ENCODE measurements around the gene SPAG16.

SPAG16 gene

DNA sequence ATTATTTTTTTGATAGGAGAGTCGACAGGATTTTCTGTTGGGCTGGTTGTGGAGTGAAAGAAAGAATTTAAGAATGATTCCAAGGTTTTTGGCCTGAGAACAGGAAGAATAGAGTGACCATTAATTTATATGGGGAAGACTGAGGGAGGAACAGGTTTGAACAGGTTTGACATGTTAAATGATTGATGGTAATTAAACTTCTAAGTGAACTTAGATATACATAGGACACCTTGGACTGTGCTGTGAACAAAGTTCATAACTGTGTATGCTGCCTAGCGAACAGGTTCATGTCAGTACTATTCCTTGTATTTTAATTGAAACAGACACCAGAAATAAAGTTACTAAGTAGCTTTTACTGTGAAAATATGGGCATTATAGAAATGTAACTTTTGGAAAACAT is 212.0 kb downstream of the SPAG16 start:
- Histone ChIP-seq H3K79me2 (ENCODE audit: insufficient read depth, low read length) (no peaks in the 10 kb centered on the region), H3K9me2 (ENCODE audit: low read depth, low read length) (no peaks in the 10 kb centered on the region), H3K27me3 (ENCODE audit: insufficient read depth, low read length) (no peaks in the 10 kb centered on the region), H4K20me1 (ENCODE audit: insufficient read depth, low read length) (no peaks in the 10 kb centered on the region), H3K9me3 (ENCODE audit: low read length) (no peaks in the 10 kb centered on the region), H3K4me2 (ENCODE audit: low read length) (no peak overlapping the region), H3K27ac (ENCODE audit: low read depth, low read length, poor library complexity, severe bottlenecking) (no peak overlapping the region), H3K9ac (ENCODE audit: low read length) (no peak overlapping the region), H3K4me3 (ENCODE audit: low read depth, low read length, poor library complexity, severe bottlenecking) (no peak overlapping the region), H2AFZ (ENCODE audit: low read length) (no peak overlapping the region), H3F3A (ENCODE audit: insufficient read depth, low read length) (no peaks in the 10 kb centered on the region), H3K36me3 (ENCODE audit: insufficient read depth, low read length) (no peaks in the 10 kb centered on the region), H3K4me1 (ENCODE audit: insufficient read depth, low read length, severe bottlenecking) (no peaks in the 10 kb centered on the region)
- TF ChIP-seq EZH2 (IDR thresholded peaks at IDR 0.05; ENCODE audit: borderline replicate concordance, low read length), result no peak

DNA sequence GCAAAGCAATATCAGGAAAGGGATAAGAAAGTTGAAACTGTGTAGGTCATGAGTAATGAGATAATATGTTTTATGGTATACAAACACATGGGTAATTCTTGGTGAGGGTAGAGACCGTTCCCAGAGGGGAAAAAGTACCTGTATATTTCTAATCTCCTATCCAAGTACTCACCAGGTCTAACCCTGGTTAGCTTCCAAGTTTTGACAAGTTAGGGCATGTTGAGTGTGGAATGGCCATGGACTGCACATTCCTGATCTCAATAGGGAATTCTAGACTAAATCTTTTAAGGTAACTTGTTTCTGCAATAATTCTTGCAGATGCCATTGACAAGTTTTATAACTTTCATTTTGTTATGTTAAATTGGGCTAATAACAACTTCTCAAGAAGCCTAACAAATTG is 216.6 kb downstream of the SPAG16 start:
- H3K9ac ChIP-seq (ENCODE audit: low read length), result no peak overlapping the region
- no peak overlapping the region for H2AFZ ChIP-seq (ENCODE audit: low read length)
- H4K20me1 ChIP-seq (ENCODE audit: insufficient read depth, low read length), result no peaks in the 10 kb centered on the region
- H3F3A ChIP-seq (ENCODE audit: insufficient read depth, low read length), result no peaks in the 10 kb centered on the region
- H3K79me2 ChIP-seq (ENCODE audit: insufficient read depth, low read length), result no peaks in the 10 kb centered on the region
- H3K4me3 ChIP-seq (ENCODE audit: low read depth, low read length, poor library complexity, severe bottlenecking), result no peak overlapping the region
- H3K4me1 ChIP-seq (ENCODE audit: insufficient read depth, low read length, severe bottlenecking), result no peaks in the 10 kb centered on the region
- H3K9me2 ChIP-seq (ENCODE audit: low read depth, low read length), result no peaks in the 10 kb centered on the region
- H3K4me2 ChIP-seq (ENCODE audit: low read length), result no peak overlapping the region
- no peaks in the 10 kb centered on the region for H3K27me3 ChIP-seq (ENCODE audit: insufficient read depth, low read length)
- H3K27ac ChIP-seq (ENCODE audit: low read depth, low read length, poor library complexity, severe bottlenecking), result no peak overlapping the region
- no peaks in the 10 kb centered on the region for H3K9me3 ChIP-seq (ENCODE audit: low read length)
- no peak for TF ChIP-seq EZH2 (IDR thresholded peaks at IDR 0.05; ENCODE audit: borderline replicate concordance, low read length)
- TF ChIP-seq, protein P1, sequence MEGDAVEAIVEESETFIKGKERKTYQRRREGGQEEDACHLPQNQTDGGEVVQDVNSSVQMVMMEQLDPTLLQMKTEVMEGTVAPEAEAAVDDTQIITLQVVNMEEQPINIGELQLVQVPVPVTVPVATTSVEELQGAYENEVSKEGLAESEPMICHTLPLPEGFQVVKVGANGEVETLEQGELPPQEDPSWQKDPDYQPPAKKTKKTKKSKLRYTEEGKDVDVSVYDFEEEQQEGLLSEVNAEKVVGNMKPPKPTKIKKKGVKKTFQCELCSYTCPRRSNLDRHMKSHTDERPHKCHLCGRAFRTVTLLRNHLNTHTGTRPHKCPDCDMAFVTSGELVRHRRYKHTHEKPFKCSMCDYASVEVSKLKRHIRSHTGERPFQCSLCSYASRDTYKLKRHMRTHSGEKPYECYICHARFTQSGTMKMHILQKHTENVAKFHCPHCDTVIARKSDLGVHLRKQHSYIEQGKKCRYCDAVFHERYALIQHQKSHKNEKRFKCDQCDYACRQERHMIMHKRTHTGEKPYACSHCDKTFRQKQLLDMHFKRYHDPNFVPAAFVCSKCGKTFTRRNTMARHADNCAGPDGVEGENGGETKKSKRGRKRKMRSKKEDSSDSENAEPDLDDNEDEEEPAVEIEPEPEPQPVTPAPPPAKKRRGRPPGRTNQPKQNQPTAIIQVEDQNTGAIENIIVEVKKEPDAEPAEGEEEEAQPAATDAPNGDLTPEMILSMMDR (IDR thresholded peaks at IDR 0.05; ENCODE audit: low read length), result no peak
- H3K36me3 ChIP-seq (ENCODE audit: insufficient read depth, low read length), result no peaks in the 10 kb centered on the region

DNA sequence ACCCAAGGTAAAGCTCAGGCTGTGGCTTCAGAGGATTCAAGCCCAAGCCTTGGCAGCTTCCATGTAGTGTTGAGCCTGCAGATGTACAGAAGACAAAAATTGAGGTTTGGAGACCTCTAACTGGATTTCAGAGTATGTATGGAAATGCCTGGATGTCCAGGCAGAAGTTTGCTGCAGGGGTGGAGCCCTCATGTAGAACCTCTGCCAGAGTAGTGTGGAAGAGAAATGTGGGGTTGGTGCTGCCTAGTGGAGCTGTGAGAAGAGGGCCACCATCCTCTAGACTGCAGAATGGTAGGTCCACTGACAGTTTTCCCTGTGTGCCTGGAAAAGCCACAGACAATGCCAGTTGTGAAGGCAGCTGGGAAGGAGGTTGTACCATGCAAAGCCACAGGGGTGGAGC is 239.9 kb downstream of the SPAG16 start:
- no peak overlapping the region for H3K4me3 ChIP-seq (ENCODE audit: low read depth, low read length, poor library complexity, severe bottlenecking)
- H3K4me2 ChIP-seq (ENCODE audit: low read length), result no peak overlapping the region
- no peaks in the 10 kb centered on the region for H3K9me2 ChIP-seq (ENCODE audit: low read depth, low read length)
- no peak overlapping the region for H3K27ac ChIP-seq (ENCODE audit: low read depth, low read length, poor library complexity, severe bottlenecking)
- no peak overlapping the region for H2AFZ ChIP-seq (ENCODE audit: low read length)
- no peak for TF ChIP-seq EZH2 (IDR thresholded peaks at IDR 0.05; ENCODE audit: borderline replicate concordance, low read length)
- TF ChIP-seq, protein P1 (IDR thresholded peaks at IDR 0.05; ENCODE audit: low read length), result no peak
- no peaks in the 10 kb centered on the region for H3F3A ChIP-seq (ENCODE audit: insufficient read depth, low read length)
- H3K36me3 ChIP-seq (ENCODE audit: insufficient read depth, low read length), result no peaks in the 10 kb centered on the region
- H3K79me2 ChIP-seq (ENCODE audit: insufficient read depth, low read length), result no peaks in the 10 kb centered on the region
- no peaks in the 10 kb centered on the region for H3K4me1 ChIP-seq (ENCODE audit: insufficient read depth, low read length, severe bottlenecking)
- no peaks in the 10 kb centered on the region for H4K20me1 ChIP-seq (ENCODE audit: insufficient read depth, low read length)
- no peak overlapping the region for H3K9ac ChIP-seq (ENCODE audit: low read length)
- no peaks in the 10 kb centered on the region for H3K27me3 ChIP-seq (ENCODE audit: insufficient read depth, low read length)
- H3K9me3 ChIP-seq (ENCODE audit: low read length), result no peaks in the 10 kb centered on the region

DNA sequence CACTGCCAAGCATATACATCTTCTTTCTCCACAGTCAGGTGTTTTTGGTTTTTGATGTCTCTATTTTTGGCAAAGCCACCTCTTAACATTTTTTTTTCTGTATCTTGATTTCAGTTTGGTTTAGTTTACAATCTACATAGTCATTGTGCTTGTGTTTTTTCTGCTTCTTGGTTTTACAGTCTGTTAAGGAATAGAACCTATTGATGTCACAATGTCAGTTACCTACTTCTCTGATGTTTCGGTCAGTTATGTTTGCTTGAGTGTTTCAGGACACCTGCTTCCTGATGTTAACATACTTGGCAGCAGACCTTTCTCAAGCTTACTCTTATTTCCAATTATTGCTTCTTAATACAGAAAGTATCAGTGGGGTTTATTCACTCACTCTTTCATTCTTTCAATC is 253.3 kb downstream of the SPAG16 start:
- Histone ChIP-seq H3K9ac (ENCODE audit: low read length) (no peak overlapping the region), H3K27me3 (ENCODE audit: insufficient read depth, low read length) (no peaks in the 10 kb centered on the region), H3K27ac (ENCODE audit: low read depth, low read length, poor library complexity, severe bottlenecking) (no peak overlapping the region), H4K20me1 (ENCODE audit: insufficient read depth, low read length) (no peaks in the 10 kb centered on the region), H3F3A (ENCODE audit: insufficient read depth, low read length) (no peaks in the 10 kb centered on the region), H3K4me1 (ENCODE audit: insufficient read depth, low read length, severe bottlenecking) (no peaks in the 10 kb centered on the region), H3K9me2 (ENCODE audit: low read depth, low read length) (no peaks in the 10 kb centered on the region), H3K79me2 (ENCODE audit: insufficient read depth, low read length) (no peaks in the 10 kb centered on the region), H3K4me2 (ENCODE audit: low read length) (no peak overlapping the region), H3K36me3 (ENCODE audit: insufficient read depth, low read length) (no peaks in the 10 kb centered on the region), H3K9me3 (ENCODE audit: low read length) (no peaks in the 10 kb centered on the region), H2AFZ (ENCODE audit: low read length) (no peak overlapping the region), H3K4me3 (ENCODE audit: low read depth, low read length, poor library complexity, severe bottlenecking) (no peak overlapping the region)
- TF ChIP-seq EZH2 (IDR thresholded peaks at IDR 0.05; ENCODE audit: borderline replicate concordance, low read length), result no peak
- TF ChIP-seq, protein P1 (IDR thresholded peaks at IDR 0.05; ENCODE audit: low read length), result no peak

All from OCI-LY1 (cell line).